ENCODE data around the gene PITPNM3.

PITPNM3 gene

DNA sequence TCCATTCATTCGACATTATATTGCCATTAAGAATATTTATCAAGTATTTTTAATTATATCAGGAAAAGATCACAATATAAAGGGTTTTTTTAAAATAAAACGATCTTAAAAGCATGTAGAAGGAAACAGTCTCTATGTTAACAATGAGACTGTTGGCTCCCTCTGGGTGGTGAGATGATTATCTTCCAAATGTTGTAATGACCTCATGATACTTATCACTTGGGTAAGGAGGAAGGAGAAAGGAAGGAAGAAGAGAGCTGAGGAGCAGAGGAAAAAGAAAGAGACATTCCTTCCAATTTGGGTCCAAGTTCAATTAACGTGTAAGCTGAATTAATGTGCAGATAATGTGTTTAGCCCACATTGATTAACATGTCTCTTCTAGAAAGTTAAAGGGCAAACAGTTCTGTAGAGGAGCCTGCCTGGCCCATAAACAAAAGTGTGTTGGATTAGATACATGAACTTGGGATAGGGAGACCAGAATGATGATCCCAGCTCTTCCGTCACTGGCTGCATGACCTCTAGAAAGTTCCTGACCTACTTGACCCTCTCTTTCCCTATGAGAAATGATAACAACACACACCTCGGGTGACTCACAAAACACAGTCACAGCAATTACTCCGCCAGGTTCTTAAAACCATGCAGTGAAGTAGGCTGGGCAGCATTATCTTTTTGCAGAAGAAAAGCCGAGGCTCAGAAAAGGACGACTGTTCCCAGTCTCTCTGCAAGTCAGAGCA is 80.1 kb downstream of the PITPNM3 start:
- no peak for DNase-seq

DNA sequence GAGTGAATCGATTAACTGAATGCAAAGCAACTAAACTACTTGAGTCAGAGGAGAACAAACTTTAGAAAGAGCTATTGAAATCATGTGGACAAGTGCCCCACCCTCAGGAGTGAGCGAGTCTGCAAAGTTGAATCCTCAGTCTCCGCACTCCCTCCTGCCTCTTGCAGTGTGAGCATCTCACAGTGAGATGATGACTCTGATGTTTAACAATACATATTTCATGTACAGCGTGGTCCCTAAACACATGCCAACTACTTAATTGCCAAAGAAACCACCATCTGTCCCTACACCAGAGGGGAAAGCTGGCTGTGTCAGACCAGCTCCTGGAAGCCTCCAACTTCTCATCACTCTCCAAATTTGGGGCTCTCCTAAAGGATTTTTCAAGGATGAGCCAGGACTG is 80.9 kb downstream of the PITPNM3 start:
- no peak for DNase-seq

DNA sequence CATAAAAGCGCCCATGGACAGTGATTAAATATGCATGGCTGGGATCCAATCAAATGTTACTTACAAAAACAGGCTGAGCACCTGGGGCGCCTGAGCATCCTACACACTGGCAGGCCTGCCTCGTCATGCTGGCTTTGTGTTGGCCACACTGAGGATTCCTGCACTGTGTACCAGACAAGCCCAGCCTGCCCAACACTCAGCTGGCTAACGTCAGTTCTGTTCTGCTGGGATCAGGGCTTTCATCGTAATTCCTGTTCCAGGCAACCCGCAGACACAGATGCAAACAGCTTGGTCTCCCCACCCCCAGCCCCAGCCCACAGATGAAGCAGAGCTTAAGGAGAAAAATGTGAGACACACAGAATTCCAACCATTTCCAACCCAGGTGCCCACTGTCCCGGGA is 81.4 kb downstream of the PITPNM3 start:
- no peak for DNase-seq

DNA sequence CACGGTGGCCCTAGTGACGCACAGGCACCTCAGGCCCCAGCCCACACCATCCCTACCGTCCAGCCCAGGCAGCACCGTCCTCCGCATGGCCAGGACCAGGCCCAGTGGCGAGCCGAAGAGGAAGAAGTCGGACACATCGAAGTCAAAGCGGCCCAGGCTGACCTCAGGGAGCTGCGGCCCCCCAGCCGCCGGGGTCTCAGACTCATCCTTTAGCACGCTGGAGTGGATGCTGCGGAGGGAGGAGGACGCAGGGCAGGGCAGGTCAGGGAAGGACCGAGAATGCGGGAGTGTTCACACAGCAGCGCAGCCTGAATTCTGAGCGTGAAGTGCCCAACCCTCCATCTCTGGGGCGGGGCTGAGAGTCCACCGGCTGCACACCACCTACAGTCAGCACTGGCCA is 82.0 kb downstream of the PITPNM3 start:
- DNase-seq: no peak

DNA sequence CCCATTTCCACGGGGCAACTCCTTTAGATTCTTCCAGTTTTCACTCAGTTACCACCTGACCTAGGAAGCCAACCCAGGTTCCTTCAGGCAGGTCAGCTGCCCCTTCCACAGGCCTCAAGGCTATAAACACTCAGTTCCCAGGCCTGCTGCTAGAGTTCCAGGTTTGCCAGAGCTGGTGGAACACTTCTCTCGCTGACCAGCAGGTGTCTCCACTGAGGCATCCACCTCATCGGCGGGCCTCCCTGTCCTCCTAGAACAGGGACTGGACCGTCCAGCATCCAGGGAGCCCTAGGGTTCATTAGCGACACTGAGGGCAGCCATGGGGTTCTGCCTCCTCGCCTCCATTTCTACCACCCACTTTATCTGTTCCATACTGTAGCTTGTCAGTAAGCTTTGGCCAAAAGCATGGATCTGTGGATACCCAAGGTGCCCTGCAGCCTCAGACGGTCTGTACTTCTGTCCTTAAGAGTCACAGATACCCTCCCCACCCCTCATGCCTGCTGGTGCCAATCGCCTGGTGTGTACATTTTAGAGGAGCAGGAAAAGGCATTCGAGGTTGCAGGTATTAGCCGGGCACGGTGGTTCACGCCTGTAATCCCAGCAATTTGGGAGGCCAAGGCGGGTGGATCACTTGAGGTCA is 83.1 kb downstream of the PITPNM3 start:
- DNase-seq: peak; percentile 70

DNA sequence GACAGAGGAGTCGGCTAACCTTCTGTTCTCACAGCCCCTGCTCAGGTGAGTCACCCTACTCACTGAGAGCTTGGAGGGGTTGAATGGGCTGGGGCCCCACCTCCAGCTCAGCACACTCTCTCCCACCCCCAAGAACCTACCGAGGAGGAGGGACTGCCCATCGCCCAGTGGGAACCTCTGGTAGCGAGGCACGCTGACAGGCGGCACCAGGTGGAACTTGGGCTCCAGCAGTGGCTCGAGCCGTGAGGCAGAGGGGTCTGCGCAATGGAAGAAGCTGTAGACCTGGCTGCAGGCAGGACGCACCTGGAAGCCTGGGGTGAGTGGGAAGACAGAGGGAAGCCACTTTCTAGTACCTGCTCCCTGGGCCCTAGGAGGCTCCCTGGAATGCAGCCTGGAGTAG is 83.8 kb downstream of the PITPNM3 start:
- no peak for DNase-seq

DNA sequence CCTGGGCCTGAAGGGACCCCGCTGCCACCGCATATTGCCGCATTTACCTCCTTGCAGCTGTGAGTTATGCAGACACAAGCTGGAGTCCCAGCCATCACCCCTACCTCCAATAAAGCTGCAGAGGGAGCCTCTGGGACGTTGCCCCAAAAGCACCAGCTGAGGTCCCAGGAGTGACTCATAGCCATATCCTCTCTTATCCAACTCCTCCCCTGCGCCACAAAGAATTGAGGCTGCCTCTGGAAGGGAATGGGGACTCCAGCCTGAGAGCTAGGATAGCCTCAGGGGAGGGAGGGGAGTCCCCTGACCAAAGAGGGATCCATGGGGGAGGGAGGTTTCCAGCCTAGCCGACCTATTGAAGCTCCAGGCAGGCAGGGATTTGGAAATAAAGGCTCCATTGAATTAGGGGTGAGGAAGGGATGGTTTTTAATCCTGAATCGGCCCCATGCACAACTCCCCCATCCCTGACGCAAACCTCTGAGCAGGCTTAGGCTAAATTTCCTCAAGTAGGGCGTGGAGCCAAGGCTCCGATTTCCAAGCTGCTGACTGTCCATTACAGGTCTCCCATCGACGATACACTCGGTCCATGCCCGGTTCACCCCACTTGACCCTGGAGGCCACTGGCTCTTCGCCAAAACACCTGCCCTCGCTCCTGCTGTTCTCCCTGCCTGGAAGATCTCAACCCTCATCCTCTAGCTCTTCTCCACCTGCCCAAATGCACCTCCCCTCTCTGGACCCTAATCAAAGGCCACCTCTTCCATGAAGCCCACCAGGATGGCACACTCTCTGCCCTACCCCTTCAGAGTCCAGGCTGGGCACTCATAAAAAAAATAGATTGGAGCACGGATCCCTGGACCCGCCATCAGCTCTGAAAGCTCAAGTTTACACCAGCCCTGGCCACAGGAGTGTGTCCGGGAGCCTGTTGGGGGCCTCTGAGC is 84.6 kb downstream of the PITPNM3 start:
- peak; percentile 79 for DNase-seq

DNA sequence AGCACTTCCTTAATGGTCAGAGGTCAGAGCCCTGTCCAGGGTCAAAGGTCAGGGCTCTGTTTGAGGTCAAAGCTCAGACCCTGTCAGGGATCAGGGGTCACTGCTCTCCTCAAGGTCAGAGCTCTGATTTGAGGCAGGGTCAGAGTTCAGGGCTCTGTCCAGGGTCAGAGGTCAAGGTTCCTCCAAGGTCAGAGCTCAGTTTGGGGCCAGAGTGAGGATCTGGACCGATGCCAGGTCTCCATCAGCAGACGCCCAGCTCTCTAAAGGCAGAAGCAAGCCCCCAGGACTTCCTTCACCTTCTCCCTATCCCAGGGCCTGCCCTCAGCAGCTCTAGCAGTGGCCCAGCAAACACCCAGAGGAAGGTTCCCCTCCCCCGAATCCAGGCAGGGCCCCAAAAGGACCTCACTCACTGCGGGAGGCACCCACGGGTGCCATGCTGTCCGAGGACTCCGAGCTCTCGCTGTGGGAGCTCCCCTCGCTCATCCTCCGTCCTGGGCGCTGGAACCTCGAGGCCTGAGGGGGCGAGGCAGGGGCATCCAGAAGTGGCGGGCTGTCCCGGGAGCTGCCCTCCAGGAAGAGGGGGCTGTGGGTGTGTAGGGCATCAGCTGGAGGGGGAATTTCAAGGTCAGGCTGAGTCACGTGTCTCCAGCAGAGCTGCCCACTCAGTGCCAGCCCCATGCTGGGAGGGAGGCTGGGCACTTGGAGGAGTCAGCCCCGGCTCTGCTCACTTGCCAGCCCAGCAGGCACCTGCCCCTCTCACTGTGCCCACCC is 85.4 kb downstream of the PITPNM3 start:
- no peak for DNase-seq

DNA sequence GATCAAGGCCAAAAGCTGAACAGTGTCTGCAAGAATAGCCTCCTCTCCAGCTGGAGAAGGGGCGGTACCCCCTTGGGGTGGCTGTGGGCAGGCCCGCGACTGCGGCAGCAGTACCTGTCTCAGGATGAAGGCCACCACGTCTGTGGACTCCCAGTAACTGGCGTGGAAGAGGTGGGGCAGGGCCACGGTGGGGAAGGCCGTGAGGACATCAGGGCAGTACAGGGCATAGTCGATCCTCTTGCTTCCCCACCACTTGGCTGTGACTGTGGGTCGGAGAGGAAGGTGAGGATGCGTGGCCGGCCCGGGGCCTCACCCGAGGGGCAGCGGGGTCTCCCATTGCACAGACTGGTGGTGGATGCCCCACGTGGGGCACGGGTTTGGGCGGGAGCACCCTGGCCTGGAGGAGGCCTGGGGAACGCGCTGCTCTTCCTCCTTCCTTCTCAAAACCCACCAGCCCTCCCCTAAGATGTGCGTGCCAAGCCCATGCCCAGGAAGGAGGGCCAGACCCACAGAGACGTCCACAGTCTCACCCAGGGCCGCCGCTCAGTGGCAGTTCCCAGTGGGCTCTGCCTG is 86.1 kb downstream of the PITPNM3 start:
- no peak for DNase-seq

DNA sequence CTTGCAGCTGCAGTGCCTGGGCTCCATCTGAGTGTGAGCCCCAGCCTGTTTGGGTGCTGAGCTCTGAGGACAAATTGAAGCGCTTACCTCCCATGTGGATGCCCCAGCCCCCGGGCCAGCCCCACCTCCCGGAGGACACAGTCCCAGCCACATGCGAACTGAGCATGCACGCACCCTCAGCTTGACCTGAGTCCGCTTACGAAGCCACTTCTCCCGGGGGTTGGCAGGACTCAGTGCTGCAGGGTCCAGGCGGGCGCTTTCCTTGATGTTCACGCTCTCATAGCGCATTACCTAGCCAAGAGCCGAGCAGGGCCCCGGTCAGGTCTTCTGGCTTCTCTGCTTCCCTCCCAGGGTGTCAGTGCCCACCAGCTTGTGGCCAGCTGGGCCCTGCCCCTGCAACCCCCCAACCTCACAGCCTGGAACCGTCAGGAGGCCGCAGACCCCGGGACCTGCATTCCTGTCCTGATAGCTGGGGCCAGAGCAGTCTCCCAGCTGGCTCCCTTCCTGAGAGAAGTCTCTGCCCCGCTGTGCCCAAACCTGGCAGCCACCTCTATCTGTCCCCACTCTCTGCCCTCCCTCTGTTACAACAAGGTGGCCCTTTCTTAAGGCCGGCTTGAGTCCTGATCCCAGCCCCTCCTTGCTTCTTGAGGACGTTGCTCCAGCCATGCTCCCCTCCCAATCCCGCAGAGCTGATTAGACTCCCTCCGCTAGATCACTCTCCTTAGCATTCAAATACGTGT is 88.1 kb downstream of the PITPNM3 start:
- no peak for DNase-seq

DNA sequence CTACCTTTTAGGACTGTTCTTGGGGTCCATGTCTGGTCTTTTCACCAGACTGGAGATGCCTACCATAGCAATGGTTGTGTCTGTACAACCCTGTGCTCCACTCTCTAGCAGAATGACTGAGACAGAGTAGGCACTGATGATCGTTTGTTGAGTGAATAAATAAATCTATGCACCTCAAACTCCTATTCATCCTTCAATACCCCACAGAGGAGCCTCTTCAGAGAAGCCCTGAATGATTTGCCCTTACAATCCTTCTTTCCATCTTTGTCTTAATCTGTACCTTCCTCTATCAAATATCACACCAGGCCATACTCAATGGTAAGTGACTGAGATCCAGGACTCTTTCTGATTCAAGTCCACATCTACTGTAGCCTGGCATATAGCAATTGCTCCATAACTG is 88.8 kb downstream of the PITPNM3 start:
- no peak for DNase-seq

DNA sequence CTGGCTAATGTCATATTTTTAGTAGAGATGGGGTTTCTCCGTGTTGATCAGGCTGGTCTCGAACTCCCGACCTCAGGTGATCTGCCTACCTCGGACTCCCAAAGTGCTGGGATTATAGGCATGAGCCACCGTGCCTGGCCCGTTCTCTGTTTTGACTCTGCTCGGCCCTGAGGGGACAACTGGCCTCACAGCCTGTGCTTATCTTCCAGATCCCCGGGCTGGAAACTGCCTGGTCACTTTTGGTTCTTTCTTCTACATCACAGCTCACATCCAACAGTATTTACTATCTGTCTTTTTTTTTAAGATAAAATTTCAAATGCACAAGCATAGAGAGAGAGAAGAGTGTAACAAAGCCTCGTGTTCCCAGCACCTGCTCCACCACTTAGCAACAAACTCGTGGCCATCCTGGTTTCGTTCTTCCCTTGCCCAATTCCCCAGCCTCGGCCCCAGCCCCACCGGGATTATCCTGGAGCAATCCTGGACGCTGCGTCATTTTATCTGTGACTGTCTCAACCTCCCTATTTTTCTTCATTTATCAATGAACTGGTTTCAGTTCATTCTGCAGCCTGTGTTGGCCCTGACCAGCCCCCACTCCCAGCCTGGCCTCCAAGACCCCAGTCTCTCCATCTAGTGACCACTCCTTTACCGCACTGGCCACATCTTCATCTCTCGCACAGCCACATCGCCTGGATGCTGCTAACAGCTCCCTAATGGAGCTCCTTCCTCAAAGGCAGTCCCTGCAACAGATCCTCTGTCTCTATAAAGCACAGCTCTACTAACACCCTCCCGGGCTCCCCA is 91.0 kb downstream of the PITPNM3 start:
- no peak for DNase-seq

DNA sequence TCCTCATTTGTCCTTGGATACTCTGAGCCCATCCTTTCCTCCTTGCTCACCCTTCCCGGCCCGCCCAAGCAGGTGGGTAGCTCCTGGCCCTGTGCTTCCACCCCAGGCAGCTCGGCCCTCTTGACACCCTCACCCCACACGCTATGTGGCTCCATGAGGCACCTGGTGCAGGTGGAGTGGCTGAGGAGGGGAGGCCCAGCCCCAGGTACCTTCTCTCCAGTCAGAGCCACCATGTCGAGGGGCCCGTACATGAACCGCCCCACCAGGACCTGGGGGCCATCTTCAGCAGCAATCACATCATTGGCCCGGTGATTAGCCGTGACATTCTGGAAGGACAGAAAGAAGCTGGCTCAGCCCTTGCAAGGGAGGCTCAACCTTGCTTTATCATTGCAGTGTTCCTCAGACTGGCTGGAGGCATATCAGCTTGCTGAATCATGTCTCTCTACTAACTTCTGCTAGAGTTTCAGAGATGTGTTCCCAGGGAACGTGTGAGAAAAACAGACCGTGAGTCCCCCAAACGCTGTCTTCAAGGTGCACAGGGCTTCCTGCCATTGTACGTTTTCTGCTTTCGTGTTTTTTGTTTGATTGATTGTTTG is 91.8 kb downstream of the PITPNM3 start:
- DNase-seq: no peak

DNA sequence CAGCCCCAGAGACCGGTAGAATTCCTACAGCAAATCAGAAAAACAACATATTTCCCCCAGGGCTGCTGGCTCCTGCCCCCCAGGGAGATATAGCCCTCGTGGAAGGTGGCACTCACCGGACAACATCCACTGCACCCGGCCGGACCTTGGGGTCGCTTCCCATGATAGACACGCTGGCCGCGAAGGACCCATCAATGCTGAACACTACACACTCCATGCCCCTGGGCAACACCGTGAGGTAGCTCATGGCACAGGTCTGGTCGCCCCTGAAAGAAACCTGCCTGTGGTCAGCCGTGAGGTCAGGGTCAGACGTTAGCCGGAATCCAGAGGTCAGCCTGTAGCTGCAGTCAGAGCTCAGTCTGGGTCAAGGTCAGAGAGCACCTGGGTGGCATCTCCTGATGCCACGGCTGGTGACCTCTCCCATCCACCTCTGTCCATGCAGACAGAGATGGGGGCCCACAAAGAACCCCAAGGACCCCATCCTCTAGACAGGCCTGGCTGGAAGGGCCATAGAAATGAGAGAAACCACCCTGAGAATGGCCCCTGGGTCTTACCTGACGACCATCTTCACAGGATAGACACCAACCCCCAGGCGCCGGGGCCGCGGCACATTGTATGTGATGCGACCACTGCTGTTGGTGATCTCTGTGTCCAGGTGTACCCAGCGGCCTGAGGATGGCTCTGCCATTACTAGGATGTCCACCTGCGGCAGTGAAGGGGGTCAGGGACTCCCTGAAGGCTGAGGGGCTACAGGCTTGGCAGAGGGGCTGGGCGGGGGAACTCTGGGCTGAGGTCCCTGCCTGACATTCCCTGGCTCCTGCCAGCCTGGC is 92.5 kb downstream of the PITPNM3 start:
- DNase-seq: no peak

DNA sequence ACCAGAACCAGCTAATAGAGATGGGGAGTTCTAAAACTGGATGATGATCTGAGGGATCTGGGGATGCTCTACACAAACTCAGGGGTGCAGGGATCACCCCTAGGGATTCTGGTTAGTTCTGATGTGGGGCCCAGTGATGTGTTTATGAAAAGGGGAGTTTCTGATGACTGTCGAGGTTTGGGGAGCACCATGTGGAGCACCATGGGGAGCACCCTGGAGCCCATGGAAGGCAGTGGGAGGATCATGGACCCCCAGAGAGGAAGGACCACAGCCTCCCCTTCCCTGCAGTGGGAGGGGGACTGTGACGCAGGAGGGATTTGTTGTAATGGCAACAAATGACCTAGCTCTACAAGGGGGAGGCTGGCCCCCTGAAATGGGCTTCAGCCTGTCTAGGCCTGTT is 93.7 kb downstream of the PITPNM3 start:
- no peak for DNase-seq

DNA sequence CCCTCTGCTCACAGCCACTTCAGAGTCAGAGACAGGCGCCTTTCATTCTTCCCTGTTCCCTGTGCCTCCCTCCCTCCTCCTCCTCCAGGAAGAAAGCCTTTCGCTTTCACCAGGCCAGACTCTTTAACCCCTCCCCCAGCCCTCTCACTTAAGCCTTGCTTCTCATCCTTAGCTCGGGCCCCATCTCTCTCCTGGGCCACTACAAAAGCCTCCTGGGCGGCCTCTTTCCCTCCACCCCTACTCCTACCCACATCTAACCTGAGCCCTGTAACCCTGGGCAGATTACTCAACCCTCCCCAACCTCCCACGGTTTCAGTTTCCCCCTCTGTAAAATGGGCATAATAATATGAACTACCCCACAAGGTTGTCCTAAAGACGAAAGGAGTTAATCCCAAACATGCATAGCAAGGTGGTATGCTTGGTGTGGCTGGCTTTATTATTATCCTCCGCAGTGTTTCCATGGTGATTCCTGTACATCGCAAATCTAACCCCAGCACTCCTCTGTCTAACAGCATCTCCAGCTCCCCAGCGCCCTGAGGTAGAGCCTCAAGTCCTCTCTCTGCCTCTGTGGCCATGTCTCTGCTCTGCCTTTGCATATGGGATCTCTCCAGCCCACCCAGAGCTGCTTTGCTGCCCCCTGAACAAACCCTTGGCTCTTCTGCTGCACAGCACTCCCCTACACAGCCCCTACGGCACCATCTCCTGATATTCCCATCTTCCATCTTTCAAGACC is 94.4 kb downstream of the PITPNM3 start:
- no peak for DNase-seq

DNA sequence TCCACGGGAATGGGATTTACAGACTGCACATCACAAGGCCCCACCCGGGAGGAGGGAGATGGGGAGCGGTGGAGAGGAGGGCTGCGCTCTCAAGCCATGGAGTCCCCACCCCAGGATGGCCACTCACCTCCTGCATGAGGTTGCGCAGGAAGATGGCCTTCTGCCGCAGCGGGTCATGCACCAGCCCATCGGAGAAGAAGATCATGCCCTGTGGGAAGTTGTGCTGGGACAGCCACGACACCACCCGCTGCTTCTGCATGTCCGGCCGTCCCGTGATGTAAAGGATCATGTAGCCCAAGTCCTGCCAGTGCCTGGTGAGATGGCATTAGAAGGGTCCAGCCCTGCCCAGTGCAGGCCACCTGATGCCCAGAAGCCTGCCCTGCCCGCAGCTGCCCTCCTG is 95.1 kb downstream of the PITPNM3 start:
- no peak for DNase-seq

DNA sequence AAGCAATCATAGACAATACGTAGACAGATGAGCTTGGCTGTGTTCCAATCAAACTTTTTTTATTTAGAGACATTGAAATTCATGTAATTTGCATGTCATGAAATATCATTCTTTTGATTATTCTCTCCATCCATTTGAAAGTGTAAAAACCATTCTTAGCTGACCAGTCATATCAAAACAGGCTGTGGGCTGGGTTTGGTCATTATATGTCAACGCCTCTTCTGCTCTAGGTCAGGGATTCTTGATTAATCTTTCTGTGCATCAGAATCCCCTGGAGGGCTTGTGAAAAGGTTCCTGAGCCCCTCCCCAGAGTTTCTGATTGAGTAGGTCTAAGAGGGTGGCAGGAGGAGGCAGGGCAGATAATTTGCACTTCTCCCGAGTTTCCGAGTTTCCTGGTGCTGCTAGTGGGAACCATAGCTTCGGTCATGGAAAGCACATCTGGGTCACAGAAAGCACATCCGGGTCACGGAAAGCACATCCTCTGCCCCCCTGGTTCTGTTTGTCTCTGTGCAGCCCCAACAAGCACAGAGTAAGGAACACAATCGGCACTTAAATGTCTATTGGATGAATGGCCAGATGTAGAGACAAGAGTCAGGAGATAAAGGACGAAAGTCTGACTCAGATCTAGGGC is 95.7 kb downstream of the PITPNM3 start:
- no peak for DNase-seq
